Esophagus squamous epithelium (tissue), 5 donors: ENCODE measurements around the gene KRT35. TPM values are rescaled to one million over a fixed set of nuclear protein-coding genes. Genes with fewer than 3 reads are reported as not detected.

Experiments
- DNase-seq: peaks from one replicate; lab custom pipeline; 2025; lab: John Stamatoyannopoulos, UW
- H3K27ac ChIP-seq, 4 donors: fragments of 200-600 bp; sonication (generic); one replicate each; pipeline ENCODE4 v1.5.1; 2016 to 2019; ENCODE audit warnings: mild to moderate bottlenecking in 1 of 4
- H3K27me3 ChIP-seq, 4 donors: fragments of 200-600 bp; sonication (generic); 1 replicate in 3 of 4; 2 replicates in 1 of 4; pipeline versions ENCODE4 v1.5.1 to v1.6.0; 2017 to 2021; ENCODE audit warnings: antibody characterized with exemption in 1 of 4
- H3K36me3 ChIP-seq, 3 donors: fragments of 200-600 bp; sonication (generic); one replicate each; pipeline ENCODE4 v1.5.1; 2016 to 2019
- H3K4me1 ChIP-seq, 3 donors: fragments of 200-600 bp; sonication (generic); one replicate each; pipeline ENCODE4 v1.5.1; 2017 to 2019
- H3K4me3 ChIP-seq, 4 donors: fragments of 200-600 bp; sonication (generic); 1 replicate in 3 of 4; 2 replicates in 1 of 4; pipeline ENCODE4 v1.5.1; 2016 to 2019; ENCODE audit warnings: mild to moderate bottlenecking in 2 of 4, moderate library complexity in 1 of 4
- H3K9me3 ChIP-seq, 3 donors: fragments of 200-600 bp; sonication (generic); one replicate each; pipeline ENCODE4 v1.5.1; 2016 to 2019
- CTCF ChIP-seq, 6 experiments: fragments of 450-650 bp in 4 of 6; fragments of 200-600 bp in 2 of 6; sonication (generic) in 2 of 6; IDR thresholded peaks; one replicate each; pipeline ENCODE4 v1.5.1; 2016 to 2019; ENCODE audit warnings: antibody characterized with exemption in 6 of 6, mild to moderate bottlenecking in 4 of 6, moderate library complexity in 4 of 6
- POLR2A ChIP-seq, 4 donors: fragments of 450-650 bp; IDR thresholded peaks; one replicate each; pipeline ENCODE4 v1.6.1; 2017; ENCODE audit warnings: antibody characterized with exemption in 4 of 4, mild to moderate bottlenecking in 4 of 4, moderate library complexity in 3 of 4
- WGBS, 2 donors: methylation state at CpG; one replicate each; pipeline ENCODE4 v1.1.5; 2018; 5-methylcytosine and 5-hydroxymethylcytosine counted together
- intact Hi-C: fragments of 100-400 bp; cut with DNase I; formaldehyde crosslinking; loops from one replicate; pipeline ENCODE4 v1.15.0; 2022
- total RNA-seq, 4 donors: library from RNA; depleted of rRNA; stranded (reverse); fragments of >200 nt; gene quantifications; one replicate each; pipeline ENCODE4 v1.1.0, GENCODE V29; 2016
- donor health status: DM: yes; HTN: yes; CAD: no.

The KRT35 gene
- total RNA-seq, 4 donors from 2014 or later: not detected

- Histone ChIP-seq H3K27me3 (no peaks in the 10 kb centered on the region), H3K27ac (no peak overlapping the region), H3K4me3 (no peak overlapping the region), H3K9me3 (no peaks in the 10 kb centered on the region), H3K4me1 (peaks cover 9 to 35% (median 23%) of the 10 kb centered on the region in 3 donors), H3K36me3 (no peaks in the 10 kb centered on the region)
- TF ChIP-seq CTCF (IDR thresholded peaks at IDR 0.05): no peak
- no peak for TF ChIP-seq POLR2A (IDR thresholded peaks at IDR 0.05)
- 86% methylated on average over 3 of the region's 3 CpGs for WGBS, 2 donors
- intact Hi-C loops: no loop called here
- no peak for DNase-seq
Measured at GRCh38 chr17:41453066-41453465, 27.9 kb downstream of the KRT35 start.

GRCh38 chr17:41452281-41452680 is 28.7 kb downstream of the KRT35 start:
- no peaks in the 10 kb centered on the region for H3K9me3 ChIP-seq
- 55 to 57% methylated on average over 4 of the region's 4 CpGs for WGBS, 2 donors
- no peaks in the 10 kb centered on the region for H3K27me3 ChIP-seq
- no peak overlapping the region for H3K27ac ChIP-seq
- DNase-seq: no peak
- H3K4me1 ChIP-seq: peaks cover 9 to 27% (median 20%) of the 10 kb centered on the region in 3 donors
- no peaks in the 10 kb centered on the region for H3K36me3 ChIP-seq
- H3K4me3 ChIP-seq: no peak overlapping the region
- intact Hi-C loops: no loop called here
- TF ChIP-seq CTCF (IDR thresholded peaks at IDR 0.05) (no peak), POLR2A (IDR thresholded peaks at IDR 0.05) (no peak)

- H3K9me3 ChIP-seq: no peaks in the 10 kb centered on the region
- no peak overlapping the region for H3K4me3 ChIP-seq
- H3K4me1 ChIP-seq: peaks cover 5 to 17% (median 12%) of the 10 kb centered on the region in 3 donors
- no peaks in the 10 kb centered on the region for H3K36me3 ChIP-seq
- WGBS, 2 donors: 83 to 90% methylated on average over 2 of the region's 2 CpGs
- H3K27me3 ChIP-seq: no peaks in the 10 kb centered on the region
- TF ChIP-seq POLR2A (IDR thresholded peaks at IDR 0.05) (no peak), CTCF (IDR thresholded peaks at IDR 0.05) (no peak)
- DNase-seq: no peak
- intact Hi-C loops: no loop called here
- no peak overlapping the region for H3K27ac ChIP-seq
Measured at GRCh38 chr17:41451154-41451728, 29.7 kb downstream of the KRT35 start.

- no peaks in the 10 kb centered on the region for H3K4me1 ChIP-seq
- no peak for TF ChIP-seq CTCF (IDR thresholded peaks at IDR 0.05)
- no peak for TF ChIP-seq POLR2A (IDR thresholded peaks at IDR 0.05)
- no peaks in the 10 kb centered on the region for H3K36me3 ChIP-seq
- peaks cover 0 to 18% (median 0%) of the 10 kb centered on the region in 4 donors for H3K27me3 ChIP-seq
- WGBS, 2 donors: 81 to 96% methylated on average over 4 to 6 of the region's 6 CpGs
- H3K27ac ChIP-seq: no peak overlapping the region
- no peaks in the 10 kb centered on the region for H3K9me3 ChIP-seq
- intact Hi-C loops: no loop called here
- no peak for DNase-seq
- H3K4me3 ChIP-seq: no peak overlapping the region
Measured at GRCh38 chr17:41449008-41449407, 31.9 kb downstream of the KRT35 start.

GRCh38 chr17:41448506-41448905 is 32.4 kb downstream of the KRT35 start:
- no peak for DNase-seq
- intact Hi-C loops: no loop called here
- no peaks in the 10 kb centered on the region for H3K36me3 ChIP-seq

More at GRCh38 chr17:41448506-41448905, 32.4 kb downstream of the KRT35 start:
- Histone ChIP-seq H3K27ac (no peak overlapping the region), H3K4me1 (no peaks in the 10 kb centered on the region), H3K4me3 (no peak overlapping the region), H3K27me3 (peaks cover 0 to 18% (median 0%) of the 10 kb centered on the region in 4 donors), H3K9me3 (no peaks in the 10 kb centered on the region)
- WGBS, 2 donors: 43% methylated on average over 1 of the region's 2 CpGs; no CpG with 5 or more reads in 1 of the 2 donors
- TF ChIP-seq CTCF (IDR thresholded peaks at IDR 0.05): no peak
- TF ChIP-seq POLR2A (IDR thresholded peaks at IDR 0.05): no peak
